ENCODE data around the gene NUDCD3. TPM values are rescaled to one million over a fixed set of nuclear protein-coding genes. Genes with fewer than 3 reads are reported as not detected.

The NUDCD3 gene
- total RNA-seq, 4 donors from 2014 or later = 44.9 to 92.4 (median 73.0) TPM

- Histone ChIP-seq H3K27me3 (no peaks in the 10 kb centered on the region), H3K36me3 (peaks cover 8 to 42% (median 25%) of the 10 kb centered on the region in 4 donors), H3K4me1 (peaks cover 33 to 69% (median 63%) of the 10 kb centered on the region in 4 donors), H3K9me3 (no peaks in the 10 kb centered on the region), H3K27ac (replicated peaks in 1 of 4) (no peak overlapping the region), H3K4me3 (no peak overlapping the region)
- DNase-seq (ENCODE audit: extremely low spot score) = no peak
- TF ChIP-seq CTCF (IDR thresholded peaks at IDR 0.05) (no peak), EP300 (IDR thresholded peaks at IDR 0.05) (no peak), POLR2AphosphoS5 (IDR thresholded peaks at IDR 0.05) (no peak), POLR2A (IDR thresholded peaks at IDR 0.05; ENCODE audit: low read depth) (no peak)
- 57% methylated on average over 4 of the region's 4 CpGs for WGBS
- intact Hi-C loops (cut with DNase I) = no loop called here
Observed at GRCh38 chr7:44469461-44470134, 20.9 kb downstream of the NUDCD3 start.

GRCh38 chr7:44467217-44467548, 23.3 kb downstream of the NUDCD3 start:
- Histone ChIP-seq H3K36me3 (peaks cover 8 to 42% (median 24%) of the 10 kb centered on the region in 4 donors), H3K27me3 (no peaks in the 10 kb centered on the region), H3K27ac (replicated peaks in 1 of 4) (no peak overlapping the region), H3K9me3 (no peaks in the 10 kb centered on the region), H3K4me3 (no peak overlapping the region), H3K4me1 (peaks cover 27 to 68% (median 55%) of the 10 kb centered on the region in 4 donors)
- DNase-seq (ENCODE audit: extremely low spot score) = no peak
- 93% methylated on average over 4 of the region's 4 CpGs for WGBS
- intact Hi-C loops (cut with DNase I) = no loop called here
- no peak for TF ChIP-seq CTCF (IDR thresholded peaks at IDR 0.05)

GRCh38 chr7:44466300-44467216, 23.9 kb downstream of the NUDCD3 start:
- DNase-seq (ENCODE audit: extremely low spot score) = no peak
- H3K36me3 ChIP-seq = peaks cover 8 to 37% (median 21%) of the 10 kb centered on the region in 4 donors
- no peaks in the 10 kb centered on the region for H3K9me3 ChIP-seq
- intact Hi-C loops (cut with DNase I) = no loop called here
- H3K27ac ChIP-seq (replicated peaks in 1 of 4) = no peak overlapping the region
- no peak overlapping the region for H3K4me3 ChIP-seq
- H3K4me1 ChIP-seq = peaks cover 31 to 68% (median 56%) of the 10 kb centered on the region in 4 donors
- WGBS = 78% methylated on average over 4 of the region's 4 CpGs
- H3K27me3 ChIP-seq = no peaks in the 10 kb centered on the region
- no peak for TF ChIP-seq POLR2AphosphoS5 (IDR thresholded peaks at IDR 0.05)
- no peak for TF ChIP-seq EP300 (IDR thresholded peaks at IDR 0.05)
- no peak for TF ChIP-seq CTCF (IDR thresholded peaks at IDR 0.05)

GRCh38 chr7:44465490-44465889, 25.0 kb downstream of the NUDCD3 start:
- 83% methylated on average over 5 of the region's 5 CpGs for WGBS
- H3K4me3 ChIP-seq = no peak overlapping the region
- H3K9me3 ChIP-seq = no peaks in the 10 kb centered on the region
- intact Hi-C loops (cut with DNase I) = no loop called here
- TF ChIP-seq CTCF (IDR thresholded peaks at IDR 0.05) (no peak), EP300 (IDR thresholded peaks at IDR 0.05) (no peak), POLR2A (IDR thresholded peaks at IDR 0.05; ENCODE audit: low read depth) (no peak), POLR2AphosphoS5 (IDR thresholded peaks at IDR 0.05) (no peak)
- no peak for DNase-seq (ENCODE audit: extremely low spot score)
- peaks cover 8 to 29% (median 20%) of the 10 kb centered on the region in 4 donors for H3K36me3 ChIP-seq
- peaks cover 37 to 75% (median 57%) of the 10 kb centered on the region in 4 donors for H3K4me1 ChIP-seq
- H3K27ac ChIP-seq (replicated peaks in 1 of 4) = no peak overlapping the region
- no peaks in the 10 kb centered on the region for H3K27me3 ChIP-seq

Measured in esophagus muscularis mucosa (tissue), 4 donors.